OCI-LY1 (cell line): Measurements from ENCODE around the gene GLTP.

Experiments used
- CTCF ChIP-seq: fragments of 200-600 bp; sonication (generic), shearing (Covaris generic); IDR thresholded peaks from 2 replicates; pipeline ENCODE4 v1.5.1; 2017; ENCODE audit warnings: mild to moderate bottlenecking, antibody characterized with exemption, low read length, moderate library complexity, mixed read lengths
- EZH2 ChIP-seq: fragments of 200-600 bp; sonication (generic), shearing (Covaris generic); IDR thresholded peaks from 2 replicates; pipeline ENCODE4 v1.8.0; 2017; ENCODE audit warnings: borderline replicate concordance, mixed run types, mild to moderate bottlenecking, antibody characterized with exemption, low read length, moderate library complexity, mixed read lengths

DNA sequence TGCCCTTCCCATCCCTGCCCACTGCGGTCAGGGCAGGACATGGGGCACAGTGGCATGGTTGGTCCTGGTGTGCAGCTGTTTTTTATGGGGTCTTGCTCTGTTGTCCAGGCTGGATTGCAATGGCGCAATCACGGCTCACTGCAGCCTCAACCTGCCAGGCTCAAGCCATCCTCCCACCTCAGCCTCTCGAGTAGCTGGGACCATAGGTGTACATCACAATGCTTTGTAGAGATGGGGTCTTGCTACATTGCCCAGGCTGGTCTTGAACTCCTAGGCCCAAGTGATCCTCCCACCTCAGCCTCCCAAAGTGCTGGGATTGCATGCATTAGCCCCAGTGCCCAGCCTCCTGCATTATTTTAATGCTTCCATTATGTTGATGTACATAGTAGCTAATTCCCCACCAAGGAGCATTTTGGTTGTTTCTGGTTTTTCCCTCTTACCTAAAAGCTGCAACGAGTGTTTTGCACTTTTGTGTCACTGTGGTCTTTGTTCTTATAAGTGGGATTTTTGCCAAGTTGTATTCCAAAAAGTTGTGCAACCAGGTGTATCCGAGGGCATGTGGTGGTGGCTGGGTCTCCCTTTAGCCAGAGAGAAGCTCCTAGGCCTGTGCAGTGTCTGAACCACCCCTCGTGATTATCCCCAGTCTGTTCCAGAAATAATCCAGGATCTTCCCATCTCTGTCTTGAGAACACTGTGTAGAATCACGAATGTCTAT lies 30.1 kb upstream of the GLTP start:
- no peak for TF ChIP-seq CTCF
- no peak for TF ChIP-seq EZH2
